ENCODE results near the gene HOXC4.

HOXC4 gene

DNA sequence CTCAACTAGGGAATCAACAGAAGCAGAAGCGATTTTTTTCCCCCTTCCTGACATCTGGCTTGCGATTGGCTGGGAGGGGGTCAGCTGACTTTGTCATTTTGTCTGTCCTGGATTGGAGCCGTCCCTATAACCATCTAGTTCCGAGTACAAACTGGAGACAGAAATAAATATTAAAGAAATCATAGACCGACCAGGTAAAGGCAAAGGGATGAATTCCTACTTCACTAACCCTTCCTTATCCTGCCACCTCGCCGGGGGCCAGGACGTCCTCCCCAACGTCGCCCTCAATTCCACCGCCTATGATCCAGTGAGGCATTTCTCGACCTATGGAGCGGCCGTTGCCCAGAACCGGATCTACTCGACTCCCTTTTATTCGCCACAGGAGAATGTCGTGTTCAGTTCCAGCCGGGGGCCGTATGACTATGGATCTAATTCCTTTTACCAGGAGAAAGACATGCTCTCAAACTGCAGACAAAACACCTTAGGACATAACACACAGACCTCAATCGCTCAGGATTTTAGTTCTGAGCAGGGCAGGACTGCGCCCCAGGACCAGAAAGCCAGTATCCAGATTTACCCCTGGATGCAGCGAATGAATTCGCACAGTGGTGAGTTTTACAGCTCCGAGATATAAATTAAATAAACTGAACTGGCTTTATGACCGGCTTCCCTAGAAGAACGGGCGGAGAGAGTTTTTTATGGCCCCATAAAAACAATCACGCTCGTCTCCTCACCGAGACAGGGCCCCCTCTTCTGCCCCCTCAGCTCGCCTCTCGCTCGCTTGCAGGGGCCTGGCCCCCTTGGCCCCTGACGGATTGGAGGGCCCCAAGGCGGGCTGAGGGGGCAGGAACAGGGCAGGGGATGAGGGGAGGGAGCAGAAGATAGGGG, 25.1 kb upstream of the HOXC4 start, which contains the start of gene HOXC6:
Gene HOXC6, plus strand, starts transcription at position 127 of the 888 bp plus-strand sequence. Its CDS starts 82 bp downstream, at position 209.
- TF ChIP-seq ZFX (IDR thresholded peaks at IDR 0.05) = no peak
- TF ChIP-seq, protein P1, sequence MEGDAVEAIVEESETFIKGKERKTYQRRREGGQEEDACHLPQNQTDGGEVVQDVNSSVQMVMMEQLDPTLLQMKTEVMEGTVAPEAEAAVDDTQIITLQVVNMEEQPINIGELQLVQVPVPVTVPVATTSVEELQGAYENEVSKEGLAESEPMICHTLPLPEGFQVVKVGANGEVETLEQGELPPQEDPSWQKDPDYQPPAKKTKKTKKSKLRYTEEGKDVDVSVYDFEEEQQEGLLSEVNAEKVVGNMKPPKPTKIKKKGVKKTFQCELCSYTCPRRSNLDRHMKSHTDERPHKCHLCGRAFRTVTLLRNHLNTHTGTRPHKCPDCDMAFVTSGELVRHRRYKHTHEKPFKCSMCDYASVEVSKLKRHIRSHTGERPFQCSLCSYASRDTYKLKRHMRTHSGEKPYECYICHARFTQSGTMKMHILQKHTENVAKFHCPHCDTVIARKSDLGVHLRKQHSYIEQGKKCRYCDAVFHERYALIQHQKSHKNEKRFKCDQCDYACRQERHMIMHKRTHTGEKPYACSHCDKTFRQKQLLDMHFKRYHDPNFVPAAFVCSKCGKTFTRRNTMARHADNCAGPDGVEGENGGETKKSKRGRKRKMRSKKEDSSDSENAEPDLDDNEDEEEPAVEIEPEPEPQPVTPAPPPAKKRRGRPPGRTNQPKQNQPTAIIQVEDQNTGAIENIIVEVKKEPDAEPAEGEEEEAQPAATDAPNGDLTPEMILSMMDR (conservative IDR thresholded peaks at IDR 0.05) = no peak
- peak within 1 kb of the TSS; percentile 76 for H3K27ac ChIP-seq

DNA sequence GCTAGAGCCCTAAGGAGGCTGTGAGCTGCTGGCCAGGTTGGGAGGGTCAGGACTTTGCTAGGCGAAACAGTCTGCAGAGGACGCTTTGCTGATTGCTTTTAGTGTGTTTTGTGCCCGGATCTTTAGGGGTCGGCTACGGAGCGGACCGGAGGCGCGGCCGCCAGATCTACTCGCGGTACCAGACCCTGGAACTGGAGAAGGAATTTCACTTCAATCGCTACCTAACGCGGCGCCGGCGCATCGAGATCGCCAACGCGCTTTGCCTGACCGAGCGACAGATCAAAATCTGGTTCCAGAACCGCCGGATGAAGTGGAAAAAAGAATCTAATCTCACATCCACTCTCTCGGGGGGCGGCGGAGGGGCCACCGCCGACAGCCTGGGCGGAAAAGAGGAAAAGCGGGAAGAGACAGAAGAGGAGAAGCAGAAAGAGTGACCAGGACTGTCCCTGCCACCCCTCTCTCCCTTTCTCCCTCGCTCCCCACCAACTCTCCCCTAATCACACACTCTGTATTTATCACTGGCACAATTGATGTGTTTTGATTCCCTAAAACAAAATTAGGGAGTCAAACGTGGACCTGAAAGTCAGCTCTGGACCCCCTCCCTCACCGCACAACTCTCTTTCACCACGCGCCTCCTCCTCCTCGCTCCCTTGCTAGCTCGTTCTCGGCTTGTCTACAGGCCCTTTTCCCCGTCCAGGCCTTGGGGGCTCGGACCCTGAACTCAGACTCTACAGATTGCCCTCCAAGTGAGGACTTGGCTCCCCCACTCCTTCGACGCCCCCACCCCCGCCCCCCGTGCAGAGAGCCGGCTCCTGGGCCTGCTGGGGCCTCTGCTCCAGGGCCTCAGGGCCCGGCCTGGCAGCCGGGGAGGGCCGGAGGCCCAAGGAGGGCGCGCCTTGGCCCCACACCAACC, 23.9 kb upstream of the HOXC4 start:
- peak overlapping the region; percentile 76; the same call in 1 of the 2 replicates for H3K27ac ChIP-seq
- TF ChIP-seq, protein P1 (conservative IDR thresholded peaks at IDR 0.05) = no peak
- no peak for TF ChIP-seq ZFX (IDR thresholded peaks at IDR 0.05)

DNA sequence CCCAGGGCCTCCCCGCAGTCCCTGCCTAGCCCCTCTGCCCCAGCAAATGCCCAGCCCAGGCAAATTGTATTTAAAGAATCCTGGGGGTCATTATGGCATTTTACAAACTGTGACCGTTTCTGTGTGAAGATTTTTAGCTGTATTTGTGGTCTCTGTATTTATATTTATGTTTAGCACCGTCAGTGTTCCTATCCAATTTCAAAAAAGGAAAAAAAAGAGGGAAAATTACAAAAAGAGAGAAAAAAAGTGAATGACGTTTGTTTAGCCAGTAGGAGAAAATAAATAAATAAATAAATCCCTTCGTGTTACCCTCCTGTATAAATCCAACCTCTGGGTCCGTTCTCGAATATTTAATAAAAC, 23.2 kb upstream of the HOXC4 start:
- no peak for TF ChIP-seq ZFX (IDR thresholded peaks at IDR 0.05)
- TF ChIP-seq, protein P1 (conservative IDR thresholded peaks at IDR 0.05) = no peak
- H3K27ac ChIP-seq = no peak overlapping the region

DNA sequence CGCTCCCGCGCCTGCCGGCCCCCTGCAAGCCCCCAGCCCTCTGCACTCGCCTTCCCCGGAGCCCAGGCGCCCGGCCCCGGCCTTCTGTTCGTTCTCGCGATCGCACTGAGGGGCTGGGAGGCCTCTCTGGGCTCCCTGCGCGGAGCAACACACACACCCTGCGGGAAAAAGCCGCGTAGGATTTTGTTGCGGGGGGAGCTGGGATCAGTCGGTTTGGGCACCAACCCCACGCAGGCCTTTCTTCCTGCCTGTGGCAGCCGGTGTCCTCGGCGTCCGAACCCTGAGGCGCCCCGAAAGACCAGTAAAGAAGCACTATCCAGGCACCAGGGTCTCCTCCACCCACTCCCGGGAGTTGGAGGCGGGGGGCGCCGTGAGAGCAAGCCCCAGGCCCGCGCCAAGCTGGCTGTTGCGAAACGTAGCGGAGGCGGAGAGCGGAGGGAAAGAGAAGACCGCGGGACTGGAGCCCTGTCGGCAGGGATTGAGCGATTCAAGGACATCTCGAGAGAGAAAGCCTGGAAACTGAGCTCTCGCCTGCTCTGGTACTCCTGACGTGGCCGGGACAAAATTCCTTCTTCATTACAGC, 22.7 kb upstream of the HOXC4 start:
- TF ChIP-seq ZFX (IDR thresholded peaks at IDR 0.05) = no peak
- TF ChIP-seq, protein P1 (conservative IDR thresholded peaks at IDR 0.05) = no peak
- H3K27ac ChIP-seq = no peak overlapping the region

DNA sequence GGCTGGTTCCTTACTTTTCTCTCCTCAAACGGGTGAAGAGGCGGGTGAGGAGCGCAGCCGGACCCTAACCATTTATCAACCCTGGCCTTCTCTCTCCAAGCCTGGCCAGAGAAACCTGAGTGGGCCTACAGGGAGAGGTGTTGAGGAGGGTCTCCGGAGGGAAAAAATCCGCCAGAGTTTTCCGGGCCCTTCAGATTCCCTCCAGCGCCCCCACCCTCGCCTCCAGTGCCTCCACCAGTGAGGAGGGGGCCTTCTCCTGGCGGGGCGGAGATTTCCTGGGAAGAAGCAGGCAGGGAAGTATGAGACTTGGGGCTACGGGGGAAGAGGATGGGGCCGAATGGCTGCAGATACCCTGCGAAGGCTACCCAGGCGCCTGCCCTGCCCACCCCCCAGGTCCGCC, 22.2 kb upstream of the HOXC4 start:
- H3K27ac ChIP-seq = no peak overlapping the region
- TF ChIP-seq, protein P1 (conservative IDR thresholded peaks at IDR 0.05) = no peak
- TF ChIP-seq ZFX (IDR thresholded peaks at IDR 0.05) = no peak

DNA sequence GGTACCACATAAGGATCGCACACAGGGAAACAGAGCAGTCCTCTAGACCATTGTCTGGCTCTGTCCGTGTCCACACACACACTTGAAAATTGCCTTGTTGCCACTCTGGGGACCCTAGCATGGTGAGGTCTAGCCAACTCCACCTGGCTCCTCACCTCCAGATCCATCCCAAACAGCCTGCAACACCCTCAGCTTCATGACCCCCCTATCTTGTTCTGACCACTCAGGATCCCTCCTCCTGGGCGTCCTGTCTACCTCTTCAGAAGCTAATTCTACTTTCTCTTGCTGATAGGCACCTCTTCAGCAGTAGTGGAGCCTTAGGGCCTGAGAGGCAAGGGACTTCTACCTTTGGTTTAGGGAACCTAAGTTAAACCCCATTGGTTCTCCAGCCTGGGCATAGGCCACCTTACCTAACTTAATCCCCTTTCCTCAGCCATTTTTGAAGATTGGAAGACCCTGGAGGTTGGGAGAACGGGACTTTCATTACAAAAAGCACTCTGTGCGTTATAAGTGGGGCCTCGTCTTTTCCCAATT, 21.5 kb upstream of the HOXC4 start:
- TF ChIP-seq, protein P1 (conservative IDR thresholded peaks at IDR 0.05) = no peak
- no peak for TF ChIP-seq ZFX (IDR thresholded peaks at IDR 0.05)
- H3K27ac ChIP-seq = no peak overlapping the region; the same call in 1 of the 2 replicates
